K562 (cell line): Measurements from ENCODE around the gene SDS. TPM values are rescaled to one million over a fixed set of nuclear protein-coding genes. Genes with fewer than 3 reads are reported as not detected.

Source experiments
- ATAC-seq: fragments of 200-7000 bp; cut with Tn5 transposase; 3 replicates; pipeline ENCODE4 v1.9.1; 2020; ENCODE audit warnings: moderate library complexity
- BruUV-seq: library from RNA; stranded (reverse); fragments of 400-500 nt; replicated peaks from 2 replicates; lab custom pipeline; 2021; lab: Mats Ljungman, UMichigan
- CTCF ChIA-PET: fragments of 300-600 bp; formaldehyde crosslinking; extraction: SDS; loops from one replicate; lab custom pipeline; 2021; ENCODE audit warnings: low intra/inter-chr PET ratio; lab: Yijun Ruan, JAX
- POLR2A ChIA-PET: fragments of 300-600, 350-650 bp; sonication (Branson Sonifier 250); formaldehyde crosslinking; extraction: SDS; loops from one replicate; lab custom pipeline; 2021; ENCODE audit warnings: antibody characterized with exemption, inconsistent platforms; lab: Yijun Ruan, JAX
- DNase-seq, 4 experiments: peaks; one replicate each; pipeline versions ENCODE4 v3.0.0 to v3.0.0-alpha.2; 2011 to 2018; ENCODE audit warnings: low spot score in 3 of 4, mixed read lengths in 3 of 4; ENCODE audit errors: extremely low read depth in 1 of 4
- FAIRE-seq: peaks from 2 replicates; lab custom pipeline; 2011; peaks lifted over from hg19 to GRCh38; lab: Jason Lieb, UNC
- H2AFZ ChIP-seq: 2 replicates; pipeline ENCODE4 v1.6.0; 2011; ENCODE audit warnings: low read depth, low read length, control low read depth, inconsistent platforms
- H3K27ac ChIP-seq: fragments of 200-600 bp; 3 replicates; pipeline ENCODE4 v1.8.0; 2011; ENCODE audit warnings: low read depth, mild to moderate bottlenecking, control low read depth, inconsistent platforms, low read length, moderate library complexity, mixed read lengths; ENCODE audit errors: extremely low read depth
- H3K27me3 ChIP-seq, 2 experiments: fragments of 300-600 bp in 1 of 2; 2 replicates in 1 of 2; 3 replicates in 1 of 2; pipeline versions ENCODE4 v1.6.0 to v1.8.0; 2011; ENCODE audit warnings: inconsistent platforms in 2 of 2, low read length in 2 of 2, mild to moderate bottlenecking in 1 of 2, mixed read lengths in 1 of 2, moderate library complexity in 1 of 2; ENCODE audit not compliant: control insufficient read depth in 2 of 2, insufficient read depth in 2 of 2
- H3K36me3 ChIP-seq: fragments of 300-600 bp; 3 replicates; pipeline ENCODE4 v1.8.0; 2011; ENCODE audit warnings: mild to moderate bottlenecking, low read length, inconsistent platforms; ENCODE audit not compliant: control insufficient read depth, insufficient read depth
- H3K4me1 ChIP-seq, 2 experiments: fragments of 200-600 bp in 1 of 2; replicated peaks in 1 of 2; 2 replicates in 1 of 2; 3 replicates in 1 of 2; pipeline versions ENCODE4 v1.5.1 to v1.8.0; 2011; ENCODE audit warnings: inconsistent platforms in 2 of 2, low read length in 2 of 2, mild to moderate bottlenecking in 1 of 2, mixed read lengths in 1 of 2, moderate library complexity in 1 of 2; ENCODE audit not compliant: control insufficient read depth in 2 of 2, insufficient read depth in 2 of 2
- H3K4me2 ChIP-seq: 2 replicates; pipeline ENCODE4 v1.6.1; 2011; ENCODE audit warnings: low read length, control low read depth, inconsistent platforms, mixed read lengths; ENCODE audit not compliant: insufficient read depth
- H3K4me3 ChIP-seq: fragments of 200-600 bp; sonication (generic), shearing (Covaris generic); 2 replicates; pipeline ENCODE4 v1.5.1; 2016; ENCODE audit warnings: control low read depth, inconsistent platforms
- H3K79me2 ChIP-seq: fragments of 200-600 bp; 3 replicates; pipeline ENCODE4 v1.8.0; 2011; ENCODE audit warnings: low read length, inconsistent platforms; ENCODE audit not compliant: control insufficient read depth, insufficient read depth
- H3K9ac ChIP-seq, 2 experiments: 2 replicates each; pipeline versions ENCODE4 v1.6.0 to v1.6.1; 2011; ENCODE audit warnings: low read depth in 2 of 2, low read length in 2 of 2, control low read depth in 1 of 2, inconsistent platforms in 1 of 2, mild to moderate bottlenecking in 1 of 2, mixed read lengths in 1 of 2; ENCODE audit not compliant: insufficient read depth in 1 of 2
- H3K9me1 ChIP-seq: one replicate; pipeline ENCODE4 v1.6.0; 2011; ENCODE audit warnings: inconsistent platforms, mild to moderate bottlenecking, low read length, moderate library complexity; ENCODE audit not compliant: control insufficient read depth, insufficient read depth
- H3K9me3 ChIP-seq: replicated peaks from 2 replicates; pipeline ENCODE4 v1.5.1; 2011; ENCODE audit warnings: low read depth, low read length, inconsistent platforms; ENCODE audit not compliant: control insufficient read depth, insufficient read depth
- H4K20me1 ChIP-seq: replicated peaks from 2 replicates; pipeline ENCODE4 v1.6.1; 2011; ENCODE audit warnings: low read length, inconsistent platforms, mixed read lengths; ENCODE audit not compliant: control insufficient read depth, insufficient read depth
- CTBP1 ChIP-seq: fragments of 450-650 bp; IDR thresholded peaks from 2 replicates; pipeline ENCODE4 v1.6.1; 2016; ENCODE audit warnings: borderline replicate concordance
- EGR1 ChIP-seq: fragments of 450-650 bp; conservative IDR thresholded peaks from 2 replicates; pipeline ENCODE4 v1.6.1; 2017; ENCODE audit warnings: mild to moderate bottlenecking
- KDM1A ChIP-seq, 2 experiments: fragments of 450-650 bp; IDR thresholded peaks; 2 replicates each; pipeline ENCODE4 v1.6.1; 2016; ENCODE audit warnings: mild to moderate bottlenecking in 2 of 2
- MCM3 ChIP-seq: fragments of 450-650 bp; IDR thresholded peaks from 2 replicates; pipeline ENCODE4 v1.6.1; 2016
- NR2C1 ChIP-seq, 2 experiments: fragments of 450-650 bp; IDR thresholded peaks; 2 replicates each; pipeline ENCODE4 v1.6.1; 2017; ENCODE audit warnings: mild to moderate bottlenecking in 2 of 2, antibody characterized with exemption in 1 of 2, inconsistent platforms in 1 of 2, missing compliant biosample characterization in 1 of 2, missing genetic modification characterization in 1 of 2
- NR2C2 ChIP-seq, 2 experiments: fragments of 200-800 bp in 1 of 2; sonication (Bioruptor generic) in 1 of 2; sonication (generic) in 1 of 2; formaldehyde crosslinking in 1 of 2; IDR thresholded peaks; 2 replicates each; pipeline versions ENCODE4 v1.6.1 to v1.8.0; 2016 to 2022; ENCODE audit warnings: mild to moderate bottlenecking in 1 of 2, missing compliant biosample characterization in 1 of 2, missing genetic modification characterization in 1 of 2, missing genetic modification reagents in 1 of 2
- XRCC5 ChIP-seq: fragments of 200-400 bp; formaldehyde crosslinking; IDR thresholded peaks from 2 replicates; pipeline ENCODE4 v1.6.1; 2017; ENCODE audit warnings: low read depth, mild to moderate bottlenecking, low read length
- ZNF644 ChIP-seq: fragments of 200-800 bp; sonication (Bioruptor generic); IDR thresholded peaks from 2 replicates; pipeline ENCODE4 v1.6.1; 2016; ENCODE audit warnings: low read depth, missing genetic modification characterization, missing compliant biosample characterization
- WGBS: fragments of 100-300 bp; shearing (Covaris generic); methylation state at CpG from one replicate; pipeline ENCODE4 v1.1.6; 2016; ENCODE audit warnings: low coverage, mixed read lengths; ENCODE audit not compliant: insufficient coverage; ENCODE audit errors: missing lambda C conversion rate; 5-methylcytosine and 5-hydroxymethylcytosine counted together
- in situ Hi-C: fragments of 300-500 bp; cut with MboI; formaldehyde crosslinking; loops from 4 replicates; pipeline ENCODE4 v1.15.0; 2018; ENCODE audit warnings: inconsistent platforms, mixed read lengths
- intact Hi-C: fragments of 100-400 bp; cut with micrococcal nuclease; formaldehyde crosslinking; loops from 2 replicates; pipeline ENCODE4 v1.14.2; 2022
- polyA plus RNA-seq, 8 experiments: library from polyadenylated mRNA; depleted of rRNA in 4 of 8; stranded (reverse) in 5 of 8; unstranded in 3 of 8; fragments of >200 nt; fragmentation: Nextera tagmentation in 2 of 8; fragmentation: Illumina TruSeq in 1 of 8; extraction: Ambion mirVana in 2 of 8; extraction: Trizol in 1 of 8; gene quantifications; 2 replicates each; pipeline versions ENCODE4 v1.2.1 to v1.2.3, GENCODE V29; 2011 to 2014; ENCODE audit warnings: inconsistent platforms in 1 of 8, missing spikeins in 1 of 8
- total RNA-seq, 7 experiments: library from RNA; depleted of rRNA in 6 of 7; stranded (reverse); fragments of >200 nt in 6 of 7; fragmentation: Illumina TruSeq in 2 of 7; extraction: Trizol in 2 of 7; gene quantifications; 2 replicates each; pipeline versions ENCODE4 v1.2.1 to v1.2.3, GENCODE V29; 2011 to 2021; ENCODE audit warnings: low replicate concordance in 1 of 7
- TF ChIP-seq, protein P1 (sequence below): fragments of 250-450 bp; sonication (Bioruptor Pico); IDR thresholded peaks from 2 replicates; pipeline ENCODE4 v1.4.0; 2020; ENCODE audit warnings: mild to moderate bottlenecking, moderate library complexity

SDS gene
- total and polyA plus RNA-seq, 9 of the 15 experiments (the other 6 are each of a cell fraction or from before 2014, with no cell fraction given): 0.07 to 1.1 (median 0.12) TPM; not detected in 1

GRCh38 chr12:113346353-113346752 is 57.3 kb downstream of the SDS start:
- Histone ChIP-seq H3K4me2 (no peak overlapping the region), H2AFZ (no peak overlapping the region), H3K36me3 (no peaks in the 10 kb centered on the region), H3K27me3 (no peaks in the 10 kb centered on the region), H3K9me3 (no peaks in the 10 kb centered on the region), H3K4me1 (peaks cover 14 to 19% of the 10 kb centered on the region in 2 experiments), H3K27ac (no peak overlapping the region)
- POLR2A ChIA-PET: interaction anchor here (0.7 to 2.3 kb wide), 2 partner anchors 11 to 125 kb away, joined by 3 to 5 read pairs; partner anchors contain the start of genes SLC8B1 and TPCN1
- no peak for FAIRE-seq
- TF ChIP-seq NR2C2 (CRISPR knock-in tag; IDR thresholded peaks at IDR 0.05) (no peak), NR2C2 (tag; IDR thresholded peaks at IDR 0.05) (peak; percentile 43), MCM3 (no peak), NR2C1 (IDR thresholded peaks at IDR 0.05) (peak; percentile 51; the same call in 1 of the 2 replicates), NR2C1 (tag; IDR thresholded peaks at IDR 0.05) (peak; percentile 66), ZNF644 (tag) (no peak), EGR1 (peak; percentile 48), KDM1A (IDR thresholded peaks at IDR 0.05) (0 out of 4 replicates have a peak, but pooled peaks of 1 of the 2 experiments have one; percentile 9), CTBP1 (0 out of 2 replicates have a peak, but pooled peaks have one; percentile 13), XRCC5 (no peak)
- TF ChIP-seq, protein P1, sequence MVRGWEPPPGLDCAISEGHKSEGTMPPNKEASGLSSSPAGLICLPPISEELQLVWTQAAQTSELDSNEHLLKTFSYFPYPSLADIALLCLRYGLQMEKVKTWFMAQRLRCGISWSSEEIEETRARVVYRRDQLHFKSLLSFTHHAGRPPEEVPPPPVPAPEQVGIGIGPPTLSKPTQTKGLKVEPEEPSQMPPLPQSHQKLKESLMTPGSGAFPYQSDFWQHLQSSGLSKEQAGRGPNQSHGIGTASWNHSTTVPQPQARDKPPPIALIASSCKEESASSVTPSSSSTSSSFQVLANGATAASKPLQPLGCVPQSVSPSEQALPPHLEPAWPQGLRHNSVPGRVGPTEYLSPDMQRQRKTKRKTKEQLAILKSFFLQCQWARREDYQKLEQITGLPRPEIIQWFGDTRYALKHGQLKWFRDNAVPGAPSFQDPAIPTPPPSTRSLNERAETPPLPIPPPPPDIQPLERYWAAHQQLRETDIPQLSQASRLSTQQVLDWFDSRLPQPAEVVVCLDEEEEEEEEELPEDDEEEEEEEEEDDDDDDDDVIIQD (CRISPR knock-in tag): no peak
- TF ChIP-seq, all 486 proteins: peak for 5
- 47% methylated on average over 5 of the region's 5 CpGs for WGBS
- Histone ChIP-seq H3K9me1 (no peaks in the 10 kb centered on the region), H3K4me3 (no peak overlapping the region), H3K79me2 (no peaks in the 10 kb centered on the region), H4K20me1 (no peaks in the 10 kb centered on the region), H3K9ac (peak overlapping the region in 1 of 2 experiments; percentile 43; a peak in 1 of 4 replicates)
- CTCF ChIA-PET: no interaction called here
- DNase-seq: peak in 1 of 4 experiments; percentile 2
- in situ Hi-C loops (no loop called here), intact Hi-C loops (no loop called here)
- no TSS peak for BruUV-seq
- ATAC-seq: peak; percentile 47
